Ureter (tissue), 1 donor: ENCODE data around the gene ZDHHC18. TPM values are rescaled to one million over a fixed set of nuclear protein-coding genes. Genes with fewer than 3 reads are reported as not detected.

Experiments used
- DNase-seq: peaks from one replicate; pipeline ENCODE4 v3.0.0-alpha.2; 2020; ENCODE audit warnings: low spot score
- total RNA-seq: library from RNA; stranded (reverse); gene quantifications from one replicate; pipeline ENCODE4 v1.2.4, GENCODE V29; 2023
- donor health status: DM: yes; HTN: yes; CAD: no.

ZDHHC18 gene
- total RNA-seq, 1 donor from 2014 or later, result 21.0 TPM

DNA sequence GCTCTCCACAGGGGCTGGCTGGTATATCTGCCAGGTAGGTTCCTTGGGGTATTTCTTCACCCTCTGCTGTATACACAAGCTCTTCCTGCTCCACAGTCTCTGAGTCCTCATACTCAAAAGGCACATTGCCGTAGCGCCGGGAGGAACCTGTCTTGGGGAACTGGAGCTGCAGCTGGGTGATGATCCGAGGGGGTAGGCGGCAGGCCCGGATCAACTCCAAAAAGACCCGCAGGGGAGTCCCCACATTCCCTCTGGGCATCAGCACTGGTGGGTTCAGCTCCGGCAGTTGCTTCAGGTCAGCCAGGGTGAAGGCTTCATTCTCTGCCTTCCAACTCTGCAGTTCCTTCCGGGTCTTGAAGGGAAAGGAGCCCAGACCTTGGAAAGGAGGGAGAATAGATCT lies 70.9 kb downstream of the ZDHHC18 start:
- DNase-seq, result no peak

DNA sequence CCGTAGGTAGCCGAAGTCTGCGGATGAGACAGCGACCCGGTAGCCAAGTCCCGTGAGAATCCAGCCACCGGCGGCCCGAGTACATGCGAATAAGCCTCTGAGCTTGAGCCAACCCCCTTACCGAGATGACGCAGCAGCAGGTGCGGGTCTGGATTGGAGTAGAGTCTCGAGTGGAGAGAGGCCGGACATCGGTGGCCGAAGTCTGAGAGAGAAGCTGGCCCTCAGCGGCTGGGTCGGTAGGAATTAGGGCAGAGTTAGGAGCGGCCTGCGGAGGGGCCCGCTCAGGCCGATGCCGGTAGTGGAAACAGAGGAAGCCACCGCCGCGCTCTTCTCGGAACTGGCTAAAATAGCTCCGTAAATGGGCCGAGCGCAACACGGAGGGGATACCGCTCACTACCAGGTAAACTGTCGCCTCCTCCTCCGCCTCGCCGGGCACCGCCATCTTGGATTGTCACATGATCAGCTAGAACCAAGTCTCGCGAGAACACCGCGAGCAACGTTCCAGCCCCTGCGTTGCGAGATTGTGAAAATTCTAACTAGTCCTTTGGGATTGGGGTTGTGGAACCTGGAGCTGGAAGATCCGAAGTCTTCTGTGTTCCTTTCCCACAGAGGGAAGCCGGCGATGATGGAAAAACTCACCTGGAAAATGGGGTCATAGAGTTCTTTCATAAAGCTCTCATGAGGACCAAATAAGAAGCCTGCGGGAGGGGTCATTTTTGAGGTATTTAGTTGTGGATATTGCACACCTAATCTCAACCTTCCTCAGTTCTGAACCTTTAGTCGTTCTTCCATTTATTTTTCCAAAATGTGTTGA lies 73.7 kb downstream of the ZDHHC18 start, which contains the start of gene GPATCH3:
Gene GPATCH3 (minus strand): TSS at position 467 of the 814 bp plus-strand sequence. CDS start 25 bp downstream, at position 442.
- peak; percentile 94 for DNase-seq

DNA sequence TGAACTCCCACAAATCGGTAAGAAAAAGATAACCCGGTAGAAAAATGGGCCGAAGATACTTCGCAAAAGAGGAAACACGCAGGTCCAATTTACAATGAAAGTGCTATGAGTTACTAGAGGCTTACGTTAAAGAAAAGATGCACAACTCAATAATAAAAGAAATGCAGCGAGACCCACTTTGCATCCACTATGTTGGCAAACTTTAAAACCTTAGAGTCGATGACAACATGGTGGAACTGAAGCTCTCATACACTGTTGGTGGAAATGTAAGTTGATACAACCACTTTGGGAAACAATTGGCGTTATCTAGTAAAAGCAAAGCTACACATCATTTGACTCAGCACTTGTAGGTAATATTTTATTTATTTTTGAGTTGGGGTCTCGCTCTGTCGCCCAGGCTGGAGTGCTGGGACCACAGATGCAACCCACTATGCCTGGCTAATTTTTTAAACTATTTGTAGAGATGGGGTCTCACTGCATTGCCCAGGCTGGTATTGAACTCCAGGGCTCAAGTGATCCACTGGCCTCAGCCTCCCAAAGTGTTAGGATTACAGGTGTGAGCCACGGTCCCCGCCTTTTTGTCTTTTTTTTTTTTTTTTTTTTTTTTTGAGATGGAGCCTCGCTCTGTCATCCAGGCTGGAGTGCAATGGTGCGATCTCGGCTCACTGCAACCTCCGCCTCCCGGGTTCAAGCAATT lies 74.5 kb downstream of the ZDHHC18 start:
- DNase-seq, result no peak

Other genes with a start within 250 kb of the ZDHHC18 start
- 119 TPM for gene ARID1A, start 130.7 kb upstream of the ZDHHC18 start, total RNA-seq
- gene PIGV, start 38.7 kb upstream of the ZDHHC18 start, total RNA-seq, result 17.0 TPM
- gene SFN, start 36.5 kb downstream of the ZDHHC18 start, total RNA-seq, result 93.7 TPM
- gene GPN2, start 63.6 kb downstream of the ZDHHC18 start, total RNA-seq, result 47.3 TPM
- 9.0 TPM for gene GPATCH3, start 73.8 kb downstream of the ZDHHC18 start, total RNA-seq
- gene NR0B2, start 87.3 kb downstream of the ZDHHC18 start, total RNA-seq, result not detected
- 56.1 TPM for gene NUDC, start 95.1 kb downstream of the ZDHHC18 start, total RNA-seq
- gene KDF1, start 133.8 kb downstream of the ZDHHC18 start, total RNA-seq, result 15.7 TPM
- 46.6 TPM for gene TRNP1, start 167.0 kb downstream of the ZDHHC18 start, total RNA-seq
- gene TENT5B, start 186.2 kb downstream of the ZDHHC18 start, total RNA-seq, result 10.2 TPM